Measurements from ENCODE around the gene LGSN.
"Not testable (repeated sequence)": the region's sequence is repeated elsewhere in the genome, so short reads cannot be mapped to it uniquely, and the experiment has no call there.

LGSN gene

GRCh38 chr6:63295553-63296194 lies 24.1 kb downstream of the LGSN start:
- Histone ChIP-seq H3K9ac (ENCODE audit: insufficient read length) (peak overlapping the region; percentile 20), H3K9me3 (ENCODE audit: low read depth, low read length) (no peaks in the 10 kb centered on the region), H3K27ac (peak overlapping the region; percentile 78; the same call in 1 of the 2 replicates), H3K4me3 (peak overlapping the region; percentile 69), H3K36me3 (ENCODE audit: insufficient read depth, low read length) (no peaks in the 10 kb centered on the region)
- peak; percentile 70 for DNase-seq (ENCODE audit: low read depth, low spot score)
- no peak for TF ChIP-seq EZH2 (IDR thresholded peaks at IDR 0.05)
- TF ChIP-seq POLR2AphosphoS5 (IDR thresholded peaks at IDR 0.05; ENCODE audit: borderline replicate concordance, low read depth, low read length): no peak
- TF ChIP-seq FOXP2 (optimal IDR thresholded peaks at IDR 0.05; ENCODE audit: control extremely low read depth, extremely low read length, insufficient read depth): no peak

- Histone ChIP-seq H3K4me3 (no peak overlapping the region), H3K9me3 (ENCODE audit: low read depth, low read length) (no peaks in the 10 kb centered on the region), H3K9ac (ENCODE audit: insufficient read length) (no peak overlapping the region), H3K27ac (no peak overlapping the region), H3K36me3 (ENCODE audit: insufficient read depth, low read length) (no peaks in the 10 kb centered on the region)
- no peak for TF ChIP-seq EZH2 (IDR thresholded peaks at IDR 0.05)
- TF ChIP-seq FOXP2 (optimal IDR thresholded peaks at IDR 0.05; ENCODE audit: control extremely low read depth, extremely low read length, insufficient read depth): no peak
- TF ChIP-seq POLR2AphosphoS5 (IDR thresholded peaks at IDR 0.05; ENCODE audit: borderline replicate concordance, low read depth, low read length): no peak
- no peak for DNase-seq (ENCODE audit: low read depth, low spot score)
Measured at GRCh38 chr6:63290492-63291058, 29.2 kb downstream of the LGSN start.

DNA sequence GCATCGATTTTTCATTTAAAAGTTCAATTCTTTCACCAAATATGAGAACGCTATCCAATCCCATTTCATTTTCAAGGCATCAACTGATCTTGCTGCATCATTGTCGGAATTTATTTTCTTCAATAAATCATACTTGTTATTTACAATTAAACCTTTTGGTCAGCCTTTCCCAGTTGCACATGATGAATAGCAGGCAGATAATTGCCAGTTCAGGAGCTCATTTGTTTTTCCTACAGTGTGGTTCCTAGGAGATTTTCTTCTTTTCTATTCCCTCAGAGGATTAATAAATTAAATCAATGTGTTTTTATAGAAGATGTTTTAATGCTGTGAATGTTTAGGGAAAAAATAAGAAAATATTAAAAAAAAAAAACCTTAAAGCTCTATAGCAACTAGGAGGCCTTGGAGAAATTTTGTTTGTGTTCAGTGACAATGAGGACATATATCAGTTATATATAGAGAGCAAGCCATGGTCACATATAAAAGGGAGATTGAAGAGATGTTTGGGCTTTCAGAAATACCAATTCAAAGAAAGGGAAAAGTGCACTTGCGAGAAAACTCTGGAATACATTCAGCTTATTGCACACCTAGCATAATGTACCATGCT lies 30.4 kb downstream of the LGSN start:
- Histone ChIP-seq H3K9me3 (ENCODE audit: low read depth, low read length) (no peaks in the 10 kb centered on the region), H3K27ac (no peak overlapping the region), H3K4me3 (no peak overlapping the region), H3K9ac (ENCODE audit: insufficient read length) (no peak overlapping the region), H3K36me3 (ENCODE audit: insufficient read depth, low read length) (no peaks in the 10 kb centered on the region)
- TF ChIP-seq POLR2AphosphoS5 (IDR thresholded peaks at IDR 0.05; ENCODE audit: borderline replicate concordance, low read depth, low read length) (no peak), FOXP2 (optimal IDR thresholded peaks at IDR 0.05; ENCODE audit: control extremely low read depth, extremely low read length, insufficient read depth) (no peak), EZH2 (IDR thresholded peaks at IDR 0.05) (no peak)
- no peak for DNase-seq (ENCODE audit: low read depth, low spot score)

- Histone ChIP-seq H3K27ac (no peak overlapping the region), H3K36me3 (ENCODE audit: insufficient read depth, low read length) (no peaks in the 10 kb centered on the region), H3K9me3 (ENCODE audit: low read depth, low read length) (no peaks in the 10 kb centered on the region), H3K9ac (ENCODE audit: insufficient read length) (no peak overlapping the region), H3K4me3 (no peak overlapping the region)
- no peak for DNase-seq (ENCODE audit: low read depth, low spot score)
- TF ChIP-seq FOXP2 (optimal IDR thresholded peaks at IDR 0.05; ENCODE audit: control extremely low read depth, extremely low read length, insufficient read depth) (no peak), EZH2 (IDR thresholded peaks at IDR 0.05) (no peak), POLR2AphosphoS5 (IDR thresholded peaks at IDR 0.05; ENCODE audit: borderline replicate concordance, low read depth, low read length) (no peak)
Measured at GRCh38 chr6:63280639-63281180, 39.1 kb downstream of the LGSN start.

DNA sequence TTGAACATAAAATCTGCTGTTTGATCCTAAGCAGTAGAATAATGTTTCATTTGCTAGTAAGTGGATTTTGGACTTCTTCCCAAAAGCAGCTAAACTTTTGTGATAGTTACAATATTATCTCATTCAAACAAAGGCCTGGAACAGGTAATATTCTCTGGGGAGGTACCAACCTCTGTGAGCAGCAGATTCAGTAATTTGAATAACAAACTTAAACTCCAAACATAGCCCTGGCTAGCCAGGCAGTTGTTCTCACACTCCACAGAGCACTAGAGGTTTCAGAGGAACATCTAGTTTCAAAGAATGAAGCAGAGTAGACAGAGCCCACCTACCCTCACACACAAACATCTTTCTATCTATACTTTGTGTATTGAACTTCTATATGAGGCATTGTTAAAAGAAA lies 40.9 kb downstream of the LGSN start:
- Histone ChIP-seq H3K4me3 (no peak overlapping the region), H3K9me3 (ENCODE audit: low read depth, low read length) (no peaks in the 10 kb centered on the region), H3K9ac (ENCODE audit: insufficient read length) (no peak overlapping the region), H3K36me3 (ENCODE audit: insufficient read depth, low read length) (no peaks in the 10 kb centered on the region), H3K27ac (no peak overlapping the region)
- TF ChIP-seq FOXP2 (optimal IDR thresholded peaks at IDR 0.05; ENCODE audit: control extremely low read depth, extremely low read length, insufficient read depth) (no peak), EZH2 (IDR thresholded peaks at IDR 0.05) (no peak), POLR2AphosphoS5 (IDR thresholded peaks at IDR 0.05; ENCODE audit: borderline replicate concordance, low read depth, low read length) (no peak)
- no peak for DNase-seq (ENCODE audit: low read depth, low spot score)

DNA sequence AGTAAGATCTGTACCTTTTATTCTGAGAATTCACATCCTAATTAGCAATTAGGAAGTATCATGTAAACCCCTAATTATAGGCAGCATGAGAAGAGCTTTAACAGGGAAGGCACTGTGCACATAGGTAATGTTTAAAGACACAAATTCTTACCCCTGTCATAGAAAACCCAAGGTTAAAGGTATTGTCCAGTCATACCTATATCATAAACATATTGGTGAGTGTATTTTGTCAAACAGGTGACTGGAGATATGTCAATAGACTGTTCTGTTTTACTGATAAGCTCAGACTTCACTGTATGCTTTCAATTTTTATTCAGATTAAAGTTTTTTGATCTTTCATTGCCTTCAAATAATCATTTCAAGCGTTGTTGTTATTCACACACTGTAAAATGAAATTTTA lies 43.8 kb downstream of the LGSN start:
- no peaks in the 10 kb centered on the region for H3K36me3 ChIP-seq (ENCODE audit: insufficient read depth, low read length)
- H3K9me3 ChIP-seq (ENCODE audit: low read depth, low read length): no peaks in the 10 kb centered on the region
- no peak overlapping the region for H3K4me3 ChIP-seq
- H3K27ac ChIP-seq: no peak overlapping the region
- DNase-seq (ENCODE audit: low read depth, low spot score): no peak
- TF ChIP-seq FOXP2 (optimal IDR thresholded peaks at IDR 0.05; ENCODE audit: control extremely low read depth, extremely low read length, insufficient read depth) (no peak), EZH2 (IDR thresholded peaks at IDR 0.05) (no peak), POLR2AphosphoS5 (IDR thresholded peaks at IDR 0.05; ENCODE audit: borderline replicate concordance, low read depth, low read length) (no peak)
- no peak overlapping the region for H3K9ac ChIP-seq (ENCODE audit: insufficient read length)

DNA sequence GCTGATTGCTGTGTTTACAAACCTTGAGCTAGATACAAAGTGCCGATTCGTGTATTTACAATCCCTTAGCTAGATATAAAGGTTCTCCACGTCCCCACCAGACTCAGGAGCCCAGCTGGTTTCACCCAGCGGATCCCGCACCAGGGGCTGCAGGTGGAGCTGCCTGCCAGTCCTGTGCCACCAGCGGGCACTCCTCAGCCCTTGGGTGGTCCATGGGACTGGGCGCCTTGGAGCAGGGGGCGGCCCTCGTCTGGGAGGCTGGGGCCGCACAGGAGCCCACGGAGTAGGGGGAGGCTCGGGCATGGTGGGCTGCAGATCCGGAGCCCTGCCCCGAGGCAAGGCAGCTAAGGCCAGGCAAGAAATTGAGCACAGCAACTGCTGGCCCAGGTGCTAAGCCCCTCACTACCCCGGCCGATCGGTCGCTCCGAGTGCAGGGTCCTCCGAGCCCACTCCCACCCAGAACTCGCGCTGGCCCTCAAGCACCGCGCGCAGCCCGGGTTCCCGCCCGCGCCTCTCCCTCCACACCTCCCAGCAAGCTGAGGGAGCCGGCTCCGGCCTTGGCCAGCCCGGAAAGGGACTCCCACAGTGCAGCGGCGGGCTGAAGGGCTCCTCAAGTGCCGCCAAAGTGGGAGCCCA lies 44.9 kb downstream of the LGSN start:
- not testable (repeated sequence) for DNase-seq (ENCODE audit: low read depth, low spot score); H3K36me3 ChIP-seq (ENCODE audit: insufficient read depth, low read length); H3K9ac ChIP-seq (ENCODE audit: insufficient read length); H3K9me3 ChIP-seq (ENCODE audit: low read depth, low read length); H3K4me3 ChIP-seq; H3K27ac ChIP-seq

DNA sequence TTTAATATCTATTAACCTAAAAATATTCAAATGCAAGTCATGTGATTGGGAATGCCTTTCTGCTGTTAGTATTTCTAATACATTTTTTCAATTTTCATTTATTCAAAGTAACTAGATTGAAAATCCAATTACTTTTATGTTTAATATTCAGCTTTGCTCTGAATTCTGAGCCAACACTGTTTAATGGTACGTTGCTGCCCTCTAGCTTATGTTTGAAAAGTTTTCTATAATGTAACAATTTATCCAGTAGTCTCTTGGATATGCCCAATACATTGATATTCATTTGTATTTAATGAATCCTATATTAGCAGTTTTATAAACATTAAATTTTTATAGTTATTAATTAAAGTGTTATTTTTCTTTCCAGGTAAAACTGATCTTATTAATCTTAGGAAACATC lies 47.4 kb downstream of the LGSN start:
- TF ChIP-seq POLR2AphosphoS5 (IDR thresholded peaks at IDR 0.05; ENCODE audit: borderline replicate concordance, low read depth, low read length) (no peak), FOXP2 (optimal IDR thresholded peaks at IDR 0.05; ENCODE audit: control extremely low read depth, extremely low read length, insufficient read depth) (no peak), EZH2 (IDR thresholded peaks at IDR 0.05) (no peak)
- Histone ChIP-seq H3K9me3 (ENCODE audit: low read depth, low read length) (no peaks in the 10 kb centered on the region), H3K36me3 (ENCODE audit: insufficient read depth, low read length) (no peaks in the 10 kb centered on the region), H3K9ac (ENCODE audit: insufficient read length) (no peak overlapping the region), H3K4me3 (no peak overlapping the region), H3K27ac (no peak overlapping the region)
- DNase-seq (ENCODE audit: low read depth, low spot score): peak; percentile 32

Data from SK-N-MC (cell line).